Mucosa of rectum (tissue), 2 donors: Measurements from ENCODE around the gene MEI1.
"Not testable (repeated sequence)": the region's sequence is repeated elsewhere in the genome, so short reads cannot be mapped to it uniquely, and the experiment has no call there.

Source experiments
- H3K27ac ChIP-seq, 2 donors: one replicate each; pipeline ENCODE4 v1.7.0; 2013; ENCODE audit warnings: inconsistent platforms in 2 of 2, low read depth in 2 of 2, low read length in 2 of 2
- H3K27me3 ChIP-seq, 2 donors: one replicate each; pipeline ENCODE4 v1.7.0; 2013; ENCODE audit warnings: low read length in 2 of 2; ENCODE audit not compliant: control insufficient read depth in 2 of 2, insufficient read depth in 2 of 2
- H3K36me3 ChIP-seq, 2 donors: one replicate each; pipeline ENCODE4 v1.7.0; 2013; ENCODE audit warnings: low read length in 2 of 2; ENCODE audit not compliant: control insufficient read depth in 2 of 2, insufficient read depth in 2 of 2
- H3K4me1 ChIP-seq, 2 donors: one replicate each; pipeline ENCODE4 v1.7.0; 2013; ENCODE audit warnings: low read length in 2 of 2, mild to moderate bottlenecking in 1 of 2; ENCODE audit not compliant: control insufficient read depth in 2 of 2, insufficient read depth in 2 of 2
- H3K4me3 ChIP-seq, 2 donors: one replicate each; pipeline ENCODE4 v1.7.0; 2013; ENCODE audit warnings: low read length in 2 of 2
- H3K9ac ChIP-seq, 2 donors: one replicate each; pipeline ENCODE4 v1.7.0; 2013; ENCODE audit warnings: low read length in 2 of 2, low read depth in 1 of 2, mild to moderate bottlenecking in 1 of 2
- H3K9me3 ChIP-seq, 2 donors: one replicate each; pipeline ENCODE4 v1.7.0; 2013; ENCODE audit warnings: low read length in 2 of 2; ENCODE audit not compliant: control insufficient read depth in 2 of 2
- donor health status: healthy.
- donor health status: Normal muscosa, but diverticular disease.

MEI1 gene

GRCh38 chr22:41834005-41834944, 135.0 kb downstream of the MEI1 start:
- Histone ChIP-seq H3K4me1 (peaks cover 6 to 28% of the 10 kb centered on the region in 2 donors), H3K9ac (peak overlapping the region; percentile 84 to 94), H3K9me3 (no peaks in the 10 kb centered on the region), H3K4me3 (peak overlapping the region; percentile 82 to 84), H3K27ac (peak overlapping the region; percentile 92 to 94), H3K27me3 (no peaks in the 10 kb centered on the region), H3K36me3 (peaks cover 9 to 10% of the 10 kb centered on the region in 2 donors)

GRCh38 chr22:41835462-41835861, 136.2 kb downstream of the MEI1 start:
- not testable (repeated sequence) for H3K9me3 ChIP-seq, H3K9ac ChIP-seq, H3K27me3 ChIP-seq, H3K4me3 ChIP-seq
- Histone ChIP-seq H3K4me1 (peaks cover 10 to 33% of the 10 kb centered on the region in 2 donors), H3K27ac (peak overlapping the region in 1 of 2 donors; percentile 30), H3K36me3 (peaks cover 9 to 13% of the 10 kb centered on the region in 2 donors)

- no peak overlapping the region for H3K9ac ChIP-seq
- peaks cover 9 to 13% of the 10 kb centered on the region in 2 donors for H3K36me3 ChIP-seq
- H3K4me1 ChIP-seq = peaks cover 16 to 43% of the 10 kb centered on the region in 2 donors
- peak overlapping the region in 1 of 2 donors; percentile 30 for H3K27ac ChIP-seq
- H3K27me3 ChIP-seq = no peaks in the 10 kb centered on the region
- no peaks in the 10 kb centered on the region for H3K9me3 ChIP-seq
- H3K4me3 ChIP-seq = no peak overlapping the region
These were observed 137.2 kb downstream of the MEI1 start for GRCh38 chr22:41836551-41836950.

- Histone ChIP-seq H3K9ac (no peak overlapping the region), H3K4me1 (peaks cover 30 to 56% of the 10 kb centered on the region in 2 donors), H3K27me3 (no peaks in the 10 kb centered on the region), H3K9me3 (no peaks in the 10 kb centered on the region), H3K4me3 (no peak overlapping the region), H3K36me3 (peaks cover 9 to 13% of the 10 kb centered on the region in 2 donors), H3K27ac (peak overlapping the region in 1 of 2 donors; percentile 34)
These were observed 139.7 kb downstream of the MEI1 start for GRCh38 chr22:41838842-41839618.

- Histone ChIP-seq H3K4me1 (peaks cover 29 to 59% of the 10 kb centered on the region in 2 donors), H3K27ac (peak overlapping the region; percentile 73 to 82), H3K9ac (peak overlapping the region in 1 of 2 donors; percentile 1), H3K4me3 (no peak overlapping the region), H3K27me3 (no peaks in the 10 kb centered on the region), H3K9me3 (no peaks in the 10 kb centered on the region), H3K36me3 (peaks cover 7 to 13% of the 10 kb centered on the region in 2 donors)
These were observed 140.9 kb downstream of the MEI1 start for GRCh38 chr22:41840216-41840615.

GRCh38 chr22:41841085-41841712, 141.9 kb downstream of the MEI1 start:
- peak overlapping the region; percentile 73 to 82 for H3K27ac ChIP-seq
- peak overlapping the region in 1 of 2 donors; percentile 10 for H3K4me3 ChIP-seq
- H3K9ac ChIP-seq = peak overlapping the region; percentile 1 to 25
- H3K9me3 ChIP-seq = no peaks in the 10 kb centered on the region
- peaks cover 38 to 68% of the 10 kb centered on the region in 2 donors for H3K4me1 ChIP-seq
- H3K36me3 ChIP-seq = peaks cover 5 to 10% of the 10 kb centered on the region in 2 donors
- H3K27me3 ChIP-seq = no peaks in the 10 kb centered on the region

GRCh38 chr22:41842996-41843970, 144.0 kb downstream of the MEI1 start:
- Histone ChIP-seq H3K27me3 (no peaks in the 10 kb centered on the region), H3K36me3 (peaks cover 0 to 3% of the 10 kb centered on the region in 2 donors), H3K27ac (peak overlapping the region; percentile 73 to 82), H3K9ac (peak overlapping the region in 1 of 2 donors; percentile 41), H3K4me1 (peaks cover 42 to 78% of the 10 kb centered on the region in 2 donors), H3K9me3 (no peaks in the 10 kb centered on the region), H3K4me3 (no peak overlapping the region)

GRCh38 chr22:41844036-41844435, 144.7 kb downstream of the MEI1 start:
- Histone ChIP-seq H3K4me3 (no peak overlapping the region), H3K4me1 (peaks cover 48 to 81% of the 10 kb centered on the region in 2 donors), H3K27ac (peak overlapping the region in 1 of 2 donors; percentile 4), H3K27me3 (no peaks in the 10 kb centered on the region), H3K9ac (peak overlapping the region in 1 of 2 donors; percentile 41), H3K36me3 (peaks cover 0 to 3% of the 10 kb centered on the region in 2 donors), H3K9me3 (no peaks in the 10 kb centered on the region)

- Histone ChIP-seq H3K9me3 (no peaks in the 10 kb centered on the region), H3K36me3 (peaks cover 0 to 1% of the 10 kb centered on the region in 2 donors), H3K9ac (no peak overlapping the region), H3K4me3 (no peak overlapping the region), H3K27ac (peak overlapping the region; percentile 4 to 20), H3K4me1 (peaks cover 48 to 79% of the 10 kb centered on the region in 2 donors), H3K27me3 (no peaks in the 10 kb centered on the region)
These were observed 145.2 kb downstream of the MEI1 start for GRCh38 chr22:41844513-41844912.
